CD4-positive, alpha-beta memory T cell (primary cell): ENCODE results near the gene RNF212. TPM values are rescaled to one million over a fixed set of nuclear protein-coding genes. Genes with fewer than 3 reads are reported as not detected.

ENCODE experiments used
- CTCF ChIA-PET: fragments of 350-600 bp; sonication (Branson Sonifier 250); formaldehyde crosslinking; loops from one replicate; lab custom pipeline; 2021; ENCODE audit warnings: inconsistent platforms; ENCODE audit not compliant: partially characterized antibody; lab: Charles Lee
- POLR2A ChIA-PET: fragments of 350-600 bp; sonication (Branson Sonifier 250); formaldehyde crosslinking; loops from one replicate; lab custom pipeline; 2021; ENCODE audit not compliant: partially characterized antibody; lab: Charles Lee
- DNase-seq, 5 donors: peaks; one replicate each; pipeline versions ENCODE4 v3.0.0 to v3.0.0-alpha.2; 2020 to 2022; ENCODE audit warnings: mixed read lengths in 1 of 5
- H3K27ac ChIP-seq: one replicate; pipeline ENCODE4 v1.7.0; 2013; ENCODE audit warnings: low read depth, low read length
- H3K27me3 ChIP-seq: 2 replicates; pipeline ENCODE4 v1.7.0; 2013; ENCODE audit warnings: mild to moderate bottlenecking, low read length, moderate library complexity; ENCODE audit not compliant: insufficient read depth
- H3K36me3 ChIP-seq: 2 replicates; pipeline ENCODE4 v1.7.0; 2013; ENCODE audit warnings: mild to moderate bottlenecking, low read length, moderate library complexity; ENCODE audit not compliant: insufficient read depth
- H3K4me1 ChIP-seq: 2 replicates; pipeline ENCODE4 v1.7.0; 2013; ENCODE audit warnings: mild to moderate bottlenecking, low read length, moderate library complexity; ENCODE audit not compliant: insufficient read depth
- H3K4me3 ChIP-seq, 2 donors: one replicate each; pipeline ENCODE4 v1.7.0; 2013; ENCODE audit warnings: low read length in 2 of 2, mild to moderate bottlenecking in 1 of 2
- H3K9me3 ChIP-seq, 2 donors: one replicate each; pipeline ENCODE4 v1.7.0; 2013; ENCODE audit warnings: low read length in 2 of 2, control low read depth in 1 of 2; ENCODE audit not compliant: control insufficient read depth in 1 of 2
- H3K27ac Mint-ChIP-seq, 7 donors: one replicate each; pipeline ENCODE4 v1.8.0; 2020 to 2021; ENCODE audit warnings: mixed read lengths in 7 of 7, mild to moderate bottlenecking in 6 of 7, inconsistent platforms in 3 of 7, moderate library complexity in 3 of 7
- H3K27me3 Mint-ChIP-seq, 2 donors: one replicate each; pipeline ENCODE4 v1.8.0; 2020 to 2021; ENCODE audit warnings: mixed read lengths in 2 of 2
- H3K36me3 Mint-ChIP-seq, 2 donors: one replicate each; pipeline ENCODE4 v1.8.0; 2020 to 2021; ENCODE audit warnings: mixed read lengths in 2 of 2, inconsistent platforms in 1 of 2, mild to moderate bottlenecking in 1 of 2
- H3K4me1 Mint-ChIP-seq, 4 donors: one replicate each; pipeline ENCODE4 v1.8.0; 2020 to 2021; ENCODE audit warnings: mixed read lengths in 4 of 4, mild to moderate bottlenecking in 1 of 4
- H3K4me3 Mint-ChIP-seq, 8 donors: one replicate each; pipeline ENCODE4 v1.8.0; 2020 to 2021; ENCODE audit warnings: mixed read lengths in 8 of 8, mild to moderate bottlenecking in 7 of 8, moderate library complexity in 6 of 8, inconsistent platforms in 3 of 8
- H3K9me3 Mint-ChIP-seq, 8 donors: one replicate each; pipeline ENCODE4 v1.8.0; 2020 to 2021; ENCODE audit warnings: mixed read lengths in 8 of 8, mild to moderate bottlenecking in 5 of 8, inconsistent platforms in 3 of 8, moderate library complexity in 1 of 8
- intact Hi-C: fragments of 100-400 bp; cut with micrococcal nuclease; formaldehyde crosslinking; loops from one replicate; pipeline ENCODE4 v1.15.1; 2023
- polyA plus RNA-seq, 2 donors: library from polyadenylated mRNA; unstranded; fragments of 300-500 nt; fragmentation: Illumina TruSeq; gene quantifications; one replicate each; pipeline ENCODE4 v1.2.3, GENCODE V29; 2021
- total RNA-seq, 2 experiments: library from RNA; stranded (reverse); gene quantifications; one replicate each; pipeline ENCODE4 v1.2.3, GENCODE V29; 2021

RNF212 gene
- total and polyA plus RNA-seq, 4 experiments from 2014 or later: 2.3 to 4.2 (median 3.1) TPM

DNA sequence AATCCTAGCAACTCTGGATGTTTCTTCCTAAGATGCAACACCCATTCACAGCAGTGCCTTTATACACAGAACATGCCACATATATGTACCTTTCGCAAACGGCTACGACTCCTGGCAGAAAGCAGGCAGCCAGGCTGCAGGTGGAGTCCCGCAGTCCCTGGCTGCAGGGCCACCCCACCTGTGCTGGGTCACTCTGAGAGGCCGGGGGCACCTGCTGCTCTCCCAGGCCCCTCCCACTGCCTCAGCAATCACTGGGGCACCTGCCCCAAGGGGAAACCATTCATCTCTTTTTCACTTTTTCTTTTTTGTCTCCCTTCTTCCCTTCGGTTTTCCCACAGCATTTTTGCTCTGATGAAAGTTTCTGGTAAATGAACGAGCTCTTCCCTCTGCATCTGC, 28.0 kb downstream of the RNF212 start:
- intact Hi-C loops: no loop called here
- Histone ChIP-seq H3K27me3 (no peaks in the 10 kb centered on the region), H3K27ac (no peak overlapping the region), H3K36me3 (no peaks in the 10 kb centered on the region), H3K4me1 (no peaks in the 10 kb centered on the region), H3K4me3 (no peak overlapping the region), H3K9me3 (no peaks in the 10 kb centered on the region)
- H3K27me3 Mint-ChIP-seq: peaks cover 11 to 25% of the 10 kb centered on the region in 2 donors
- POLR2A ChIA-PET: no interaction called here
- CTCF ChIA-PET: no interaction called here
- DNase-seq: no peak
- peaks cover 0 to 2% (median 0%) of the 10 kb centered on the region in 4 donors for H3K4me1 Mint-ChIP-seq
- peaks cover 0 to 20% (median 14%) of the 10 kb centered on the region in 8 donors for H3K9me3 Mint-ChIP-seq
- no peak overlapping the region for H3K27ac Mint-ChIP-seq
- H3K4me3 Mint-ChIP-seq: no peak overlapping the region
- peaks cover 0 to 8% of the 10 kb centered on the region in 2 donors for H3K36me3 Mint-ChIP-seq

DNA sequence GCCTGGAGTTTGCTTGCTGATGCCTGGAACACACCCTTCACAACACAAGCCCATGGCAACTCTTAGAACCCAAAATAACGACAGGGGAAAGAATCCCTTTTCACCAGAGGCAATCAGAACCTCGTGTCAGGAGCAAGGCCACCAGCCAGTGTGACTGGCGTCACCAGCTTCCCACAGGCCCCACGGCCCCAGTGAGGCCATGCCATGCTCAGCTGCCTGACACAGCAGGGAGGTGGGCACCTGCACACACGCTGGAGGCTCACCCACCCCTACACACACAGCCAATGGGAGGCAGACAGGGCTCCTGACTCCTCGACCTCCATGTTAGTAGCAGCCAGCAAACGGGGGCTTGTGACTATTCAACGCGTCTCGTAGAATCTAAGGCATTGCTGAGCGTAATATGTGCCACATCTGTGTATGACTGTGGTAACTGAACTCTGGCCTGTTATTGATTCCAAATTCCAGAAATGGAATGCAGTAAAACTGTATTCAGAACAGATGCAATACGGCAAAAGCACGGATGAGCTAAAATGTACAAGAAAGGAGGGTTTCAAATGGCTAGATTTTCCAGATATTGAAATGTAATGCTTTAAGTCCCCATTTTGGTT, 28.5 kb downstream of the RNF212 start:
- no peak overlapping the region for H3K4me3 Mint-ChIP-seq
- peaks cover 0 to 8% of the 10 kb centered on the region in 2 donors for H3K36me3 Mint-ChIP-seq
- Histone ChIP-seq H3K36me3 (no peaks in the 10 kb centered on the region), H3K4me1 (no peaks in the 10 kb centered on the region), H3K27me3 (no peaks in the 10 kb centered on the region), H3K9me3 (no peaks in the 10 kb centered on the region), H3K27ac (no peak overlapping the region), H3K4me3 (no peak overlapping the region)
- ChIA-PET POLR2A (no interaction called here), CTCF (no interaction called here)
- H3K27ac Mint-ChIP-seq: no peak overlapping the region
- DNase-seq: no peak
- intact Hi-C loops: no loop called here
- H3K27me3 Mint-ChIP-seq: peaks cover 11 to 29% of the 10 kb centered on the region in 2 donors
- peaks cover 0 to 20% (median 14%) of the 10 kb centered on the region in 8 donors for H3K9me3 Mint-ChIP-seq
- H3K4me1 Mint-ChIP-seq: peaks cover 0 to 2% (median 0%) of the 10 kb centered on the region in 4 donors

GRCh38 chr4:1084394-1084793, 29.0 kb downstream of the RNF212 start:
- H3K27ac Mint-ChIP-seq: no peak overlapping the region
- peaks cover 12 to 31% of the 10 kb centered on the region in 2 donors for H3K27me3 Mint-ChIP-seq
- no peaks in the 10 kb centered on the region for H3K27me3 ChIP-seq
- DNase-seq: no peak
- no peak overlapping the region for H3K4me3 Mint-ChIP-seq
- H3K36me3 ChIP-seq: no peaks in the 10 kb centered on the region
- intact Hi-C loops: no loop called here
- POLR2A ChIA-PET: no interaction called here
- no peaks in the 10 kb centered on the region for H3K4me1 ChIP-seq
- H3K36me3 Mint-ChIP-seq: peaks cover 0 to 8% of the 10 kb centered on the region in 2 donors
- H3K9me3 Mint-ChIP-seq: peaks cover 0 to 17% (median 10%) of the 10 kb centered on the region in 8 donors
- no peak overlapping the region for H3K4me3 ChIP-seq
- no peaks in the 10 kb centered on the region for H3K9me3 ChIP-seq
- H3K27ac ChIP-seq: no peak overlapping the region
- CTCF ChIA-PET: no interaction called here
- peaks cover 0 to 2% (median 0%) of the 10 kb centered on the region in 4 donors for H3K4me1 Mint-ChIP-seq

GRCh38 chr4:1082215-1083182, 30.9 kb downstream of the RNF212 start:
- ChIA-PET POLR2A (no interaction called here), CTCF (no interaction called here)
- Histone ChIP-seq H3K36me3 (no peaks in the 10 kb centered on the region), H3K4me3 (no peak overlapping the region), H3K9me3 (no peaks in the 10 kb centered on the region), H3K27me3 (no peaks in the 10 kb centered on the region), H3K4me1 (no peaks in the 10 kb centered on the region), H3K27ac (no peak overlapping the region)
- Mint-ChIP-seq H3K27me3 (peaks cover 12 to 31% of the 10 kb centered on the region in 2 donors), H3K4me1 (no peaks in the 10 kb centered on the region), H3K27ac (peak overlapping the region in 1 of 7 donors; percentile 35), H3K4me3 (no peak overlapping the region), H3K36me3 (no peaks in the 10 kb centered on the region), H3K9me3 (peaks cover 0 to 1% (median 0%) of the 10 kb centered on the region in 8 donors)
- no peak for DNase-seq
- intact Hi-C loops: no loop called here

GRCh38 chr4:1081689-1082040, 31.7 kb downstream of the RNF212 start:
- Histone ChIP-seq H3K9me3 (no peaks in the 10 kb centered on the region), H3K4me1 (no peaks in the 10 kb centered on the region), H3K27ac (no peak overlapping the region), H3K36me3 (no peaks in the 10 kb centered on the region), H3K27me3 (no peaks in the 10 kb centered on the region), H3K4me3 (no peak overlapping the region)
- Mint-ChIP-seq H3K27ac (no peak overlapping the region), H3K4me1 (no peaks in the 10 kb centered on the region), H3K9me3 (no peaks in the 10 kb centered on the region), H3K36me3 (no peaks in the 10 kb centered on the region), H3K4me3 (no peak overlapping the region), H3K27me3 (peaks cover 12 to 31% of the 10 kb centered on the region in 2 donors)
- ChIA-PET CTCF (no interaction called here), POLR2A (no interaction called here)
- intact Hi-C loops: no loop called here
- no peak for DNase-seq

DNA sequence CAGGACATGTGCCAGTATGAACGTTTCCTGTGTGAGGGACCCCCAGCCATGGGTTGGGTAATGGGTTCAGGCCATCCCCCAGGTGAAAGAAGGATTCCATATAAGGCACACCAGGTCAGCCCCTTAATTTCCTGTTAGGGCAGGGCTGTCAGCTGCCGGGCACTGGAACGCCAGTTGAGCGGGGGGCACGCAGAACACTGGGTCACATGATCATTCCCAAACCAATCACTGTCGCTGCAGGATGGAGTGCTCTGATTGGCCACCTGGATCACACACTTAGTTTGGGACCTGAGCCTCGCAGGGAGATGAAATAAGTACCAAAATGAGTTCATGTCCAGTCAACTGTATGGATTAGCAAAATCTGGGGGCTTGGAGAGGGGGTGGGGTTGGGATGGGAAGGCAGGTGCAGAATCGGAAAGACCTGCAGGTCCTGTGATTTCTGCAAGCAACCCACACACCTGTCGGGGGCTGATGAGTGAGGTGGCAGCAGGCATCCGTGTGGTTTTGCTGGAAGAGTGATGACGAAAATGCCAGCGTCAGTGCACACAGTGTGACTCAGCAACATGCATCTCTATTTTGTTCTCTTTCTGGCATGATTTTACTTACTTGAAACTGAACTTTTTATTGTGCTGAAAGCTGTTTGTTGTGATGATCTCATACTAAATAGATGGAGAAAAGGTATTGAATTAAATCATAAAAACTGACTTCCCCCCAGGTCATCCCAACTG, 32.2 kb downstream of the RNF212 start:
- Mint-ChIP-seq H3K36me3 (no peaks in the 10 kb centered on the region), H3K27me3 (peaks cover 12 to 31% of the 10 kb centered on the region in 2 donors), H3K9me3 (no peaks in the 10 kb centered on the region), H3K4me1 (no peaks in the 10 kb centered on the region), H3K27ac (peak overlapping the region in 1 of 7 donors; percentile 60), H3K4me3 (no peak overlapping the region)
- H3K36me3 ChIP-seq: no peaks in the 10 kb centered on the region
- CTCF ChIA-PET: no interaction called here
- H3K27me3 ChIP-seq: no peaks in the 10 kb centered on the region
- no peaks in the 10 kb centered on the region for H3K4me1 ChIP-seq
- peak in 1 of 5 donors; percentile 8 for DNase-seq
- intact Hi-C loops: no loop called here
- no peaks in the 10 kb centered on the region for H3K9me3 ChIP-seq
- no peak overlapping the region for H3K27ac ChIP-seq
- POLR2A ChIA-PET: no interaction called here
- no peak overlapping the region for H3K4me3 ChIP-seq

DNA sequence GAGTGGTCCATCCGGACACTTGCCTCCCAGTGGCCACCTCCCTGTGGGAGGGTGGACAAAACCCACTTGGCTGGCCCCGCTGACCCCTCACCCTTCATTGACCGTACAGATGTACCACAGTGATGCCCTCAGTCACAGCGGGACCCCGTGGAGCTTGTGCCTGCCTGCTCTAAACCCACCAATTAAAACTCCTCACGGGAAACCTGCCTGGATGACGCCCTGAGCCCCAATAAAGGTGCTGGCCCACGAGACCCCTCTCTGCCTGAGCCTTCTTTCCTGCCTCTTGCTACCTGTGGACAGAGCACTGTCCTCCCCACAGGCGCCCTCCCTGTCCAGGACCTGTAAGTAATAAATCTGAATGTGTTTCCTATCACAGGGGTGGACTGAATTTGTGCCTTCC, 32.9 kb downstream of the RNF212 start:
- Histone ChIP-seq H3K4me3 (no peak overlapping the region), H3K27ac (no peak overlapping the region), H3K36me3 (no peaks in the 10 kb centered on the region), H3K9me3 (no peaks in the 10 kb centered on the region), H3K4me1 (no peaks in the 10 kb centered on the region), H3K27me3 (no peaks in the 10 kb centered on the region)
- intact Hi-C loops: no loop called here
- Mint-ChIP-seq H3K27me3 (peaks cover 9 to 29% of the 10 kb centered on the region in 2 donors), H3K36me3 (no peaks in the 10 kb centered on the region), H3K27ac (peak overlapping the region in 1 of 7 donors; percentile 60), H3K4me1 (no peaks in the 10 kb centered on the region), H3K9me3 (no peaks in the 10 kb centered on the region), H3K4me3 (no peak overlapping the region)
- ChIA-PET POLR2A (no interaction called here), CTCF (no interaction called here)
- no peak for DNase-seq
